Pancreas (tissue), 10 donors: ENCODE measurements around the gene RMDN3. TPM values are rescaled to one million over a fixed set of nuclear protein-coding genes. Genes with fewer than 3 reads are reported as not detected.

Source experiments
- ATAC-seq, 4 donors: fragments of 200-7000 bp; cut with Tn5 transposase; one replicate each; pipeline versions ENCODE4 v1.8.0 to v1.9.1; 2020; ENCODE audit warnings: mild to moderate bottlenecking in 4 of 4, moderate library complexity in 4 of 4
- DNase-seq, 6 donors: peaks; one replicate each; pipeline ENCODE4 v3.0.0-alpha.2; 2020
- FAIRE-seq: peaks from 2 replicates; lab custom pipeline; 2012; peaks lifted over from hg19 to GRCh38; lab: Jason Lieb, UNC
- H3K27ac ChIP-seq, 4 donors: fragments of 200-600 bp; sonication (generic); 1 replicate in 3 of 4; 2 replicates in 1 of 4; pipeline versions ENCODE4 v1.5.0 to v1.8.0; 2020
- H3K27me3 ChIP-seq, 4 donors: fragments of 200-600 bp; one replicate each; pipeline ENCODE4 v1.8.0; 2021
- H3K36me3 ChIP-seq, 3 donors: fragments of 200-600 bp; sonication (generic) in 1 of 3; one replicate each; pipeline versions ENCODE4 v1.5.0 to v1.8.0; 2020 to 2021
- H3K4me1 ChIP-seq, 3 donors: fragments of 200-600 bp; one replicate each; pipeline ENCODE4 v1.8.0; 2021
- H3K4me3 ChIP-seq, 4 donors: fragments of 200-600 bp; sonication (generic) in 2 of 4; one replicate each; pipeline versions ENCODE4 v1.5.0 to v1.8.0; 2020 to 2021
- H3K9me3 ChIP-seq, 4 donors: fragments of 200-600 bp; one replicate each; pipeline ENCODE4 v1.8.0; 2021
- WGBS, 2 donors: extraction: QIAGEN DNeasy Blood & Tissue Kit; methylation state at CpG; one replicate each; pipeline ENCODE4 v1.1.7; 2013; 5-methylcytosine and 5-hydroxymethylcytosine counted together
- intact Hi-C, 3 donors: fragments of 100-400 bp; cut with DNase I; formaldehyde crosslinking; loops; one replicate each; pipeline versions ENCODE4 v1.11.1 to v1.14.2; 2022
- polyA plus RNA-seq, 2 donors: library from polyadenylated mRNA; stranded (reverse); fragments of 200-250 nt; gene quantifications; one replicate each; pipeline ENCODE4 v1.2.3, GENCODE V29; 2013
- total RNA-seq, 6 donors: library from RNA; stranded (reverse); fragmentation: NEBNext Ultra II Directional in 4 of 6; extraction: Animal tissue kit (Norgen Biotek cat#: 25700) in 4 of 6; gene quantifications; one replicate each; pipeline versions ENCODE4 v1.2.1 to v1.2.4, GENCODE V29; 2021 to 2023
- TF ChIP-seq, protein P1 (sequence below), 4 donors: fragments of 200-600 bp; sonication (generic) in 3 of 4; IDR thresholded peaks; one replicate each; pipeline versions ENCODE4 v1.5.0 to v1.8.0; 2021; ENCODE audit warnings: antibody characterized with exemption in 4 of 4
- donor health status: healthy with polysubstance abuse.
- donor health status: DM: no; HTN: no; CAD: no; lungs with moderate emphysema.
- donor health status: DM: no; HTN: no; CAD: no.
- donor health status: control.
- donor health status: control.
- donor health status: Bipolar disorder and iron deficiency.
- donor health status: DM: yes; HTN: yes; CAD: no.
- donor health status: DM: no; HTN: no; CAD: no.
- donor health status: DM: no; HTN: no; CAD: no.
- donor health status: DM: yes; HTN: yes; CAD: no.

The RMDN3 gene
- total RNA-seq (10 to 100 TPM; 16.6 to 21.2 (median 17.2) TPM), polyA plus RNA-seq (10 to 100 TPM; 11.9 to 21.3 TPM)

GRCh38 chr15:40754883-40755811, at the start of gene RMDN3:
Gene RMDN3 (minus strand): TSS chr15:40755254. CDS start chr15:40754783, 471 bp downstream.
- Histone ChIP-seq H3K4me1 (peaks cover 0 to 6% (median 3%) of the 10 kb centered on the region in 3 donors), H3K36me3 (peaks cover 0 to 9% (median 5%) of the 10 kb centered on the region in 3 donors), H3K27me3 (no peaks in the 10 kb centered on the region), H3K4me3 (peak within 1 kb of the TSS; percentile 69 to 92 (median 78)), H3K27ac (peak within 1 kb of the TSS; percentile 62 to 83 (median 78)), H3K9me3 (no peaks in the 10 kb centered on the region)
- FAIRE-seq (no peak), ATAC-seq (peak; percentile 99 to 100 (median 99)), DNase-seq (peak; percentile 88 to 98 (median 95))
- 0 to 1% methylated on average over 63 to 66 of the region's 66 CpGs for WGBS, 2 donors
- TF ChIP-seq, protein P1, sequence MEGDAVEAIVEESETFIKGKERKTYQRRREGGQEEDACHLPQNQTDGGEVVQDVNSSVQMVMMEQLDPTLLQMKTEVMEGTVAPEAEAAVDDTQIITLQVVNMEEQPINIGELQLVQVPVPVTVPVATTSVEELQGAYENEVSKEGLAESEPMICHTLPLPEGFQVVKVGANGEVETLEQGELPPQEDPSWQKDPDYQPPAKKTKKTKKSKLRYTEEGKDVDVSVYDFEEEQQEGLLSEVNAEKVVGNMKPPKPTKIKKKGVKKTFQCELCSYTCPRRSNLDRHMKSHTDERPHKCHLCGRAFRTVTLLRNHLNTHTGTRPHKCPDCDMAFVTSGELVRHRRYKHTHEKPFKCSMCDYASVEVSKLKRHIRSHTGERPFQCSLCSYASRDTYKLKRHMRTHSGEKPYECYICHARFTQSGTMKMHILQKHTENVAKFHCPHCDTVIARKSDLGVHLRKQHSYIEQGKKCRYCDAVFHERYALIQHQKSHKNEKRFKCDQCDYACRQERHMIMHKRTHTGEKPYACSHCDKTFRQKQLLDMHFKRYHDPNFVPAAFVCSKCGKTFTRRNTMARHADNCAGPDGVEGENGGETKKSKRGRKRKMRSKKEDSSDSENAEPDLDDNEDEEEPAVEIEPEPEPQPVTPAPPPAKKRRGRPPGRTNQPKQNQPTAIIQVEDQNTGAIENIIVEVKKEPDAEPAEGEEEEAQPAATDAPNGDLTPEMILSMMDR (IDR thresholded peaks at IDR 0.05): no peak
- intact Hi-C loops: no loop called here

- H3K27ac ChIP-seq: no peak overlapping the region
- WGBS, 2 donors: 30 to 45% methylated on average over 1 of the region's 1 CpG
- H3K36me3 ChIP-seq: no peaks in the 10 kb centered on the region
- H3K4me1 ChIP-seq: peaks cover 3 to 13% (median 7%) of the 10 kb centered on the region in 3 donors
- no peak for FAIRE-seq
- ATAC-seq: no peak
- intact Hi-C loops: no loop called here
- H3K9me3 ChIP-seq: no peaks in the 10 kb centered on the region
- TF ChIP-seq, protein P1 (IDR thresholded peaks at IDR 0.05): no peak
- H3K4me3 ChIP-seq: no peak overlapping the region
- no peak for DNase-seq
- no peaks in the 10 kb centered on the region for H3K27me3 ChIP-seq
Measured at GRCh38 chr15:40803688-40804087, 48.6 kb upstream of the RMDN3 start.

DNA sequence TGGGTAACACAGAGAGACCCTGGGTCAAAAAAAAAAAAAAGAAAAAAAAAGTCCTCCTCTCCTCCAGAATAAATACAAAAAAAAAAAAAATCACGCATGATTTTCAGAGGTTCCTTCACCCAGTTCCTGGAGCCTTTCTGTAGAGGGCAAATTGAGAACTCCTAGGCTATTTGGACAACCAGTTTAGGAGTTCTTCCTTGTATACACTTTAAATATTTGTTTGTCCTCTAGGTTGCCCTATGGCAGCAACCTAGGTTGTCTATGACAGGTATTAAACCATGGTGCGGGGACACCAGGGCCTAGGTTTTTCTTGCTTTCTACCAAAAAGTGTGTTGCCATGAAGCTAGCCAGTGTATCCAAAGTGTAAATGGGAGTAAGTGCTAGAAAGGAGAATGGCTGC, 48.0 kb upstream of the RMDN3 start:
- ATAC-seq (no peak), DNase-seq (no peak), FAIRE-seq (no peak)
- peaks cover 1 to 9% (median 3%) of the 10 kb centered on the region in 3 donors for H3K4me1 ChIP-seq
- no peaks in the 10 kb centered on the region for H3K27me3 ChIP-seq
- intact Hi-C loops: no loop called here
- no peaks in the 10 kb centered on the region for H3K36me3 ChIP-seq
- no peaks in the 10 kb centered on the region for H3K9me3 ChIP-seq
- TF ChIP-seq, protein P1 (IDR thresholded peaks at IDR 0.05): no peak
- no peak overlapping the region for H3K27ac ChIP-seq
- H3K4me3 ChIP-seq: no peak overlapping the region
- WGBS, 2 donors: 79 to 83% methylated on average over 2 of the region's 2 CpGs

GRCh38 chr15:40799523-40799922, 44.5 kb upstream of the RMDN3 start:
- no peaks in the 10 kb centered on the region for H3K27me3 ChIP-seq
- intact Hi-C loops: no loop called here
- no peak for ATAC-seq
- TF ChIP-seq, protein P1 (IDR thresholded peaks at IDR 0.05): no peak
- WGBS, 2 donors: 90 to 97% methylated on average over 3 of the region's 3 CpGs
- DNase-seq: no peak
- peaks cover 0 to 3% (median under 1%) of the 10 kb centered on the region in 3 donors for H3K4me1 ChIP-seq
- no peak overlapping the region for H3K4me3 ChIP-seq
- H3K36me3 ChIP-seq: no peaks in the 10 kb centered on the region
- H3K9me3 ChIP-seq: no peaks in the 10 kb centered on the region
- no peak overlapping the region for H3K27ac ChIP-seq
- FAIRE-seq: no peak
